CD4-positive, alpha-beta memory T cell (primary cell): ENCODE results near the gene NUAK2. TPM values are rescaled to one million over a fixed set of nuclear protein-coding genes. Genes with fewer than 3 reads are reported as not detected.

Experiments used
- CTCF ChIA-PET: fragments of 350-600 bp; sonication (Branson Sonifier 250); formaldehyde crosslinking; loops from one replicate; lab custom pipeline; 2021; ENCODE audit warnings: inconsistent platforms; ENCODE audit not compliant: partially characterized antibody; lab: Charles Lee
- POLR2A ChIA-PET: fragments of 350-600 bp; sonication (Branson Sonifier 250); formaldehyde crosslinking; loops from one replicate; lab custom pipeline; 2021; ENCODE audit not compliant: partially characterized antibody; lab: Charles Lee
- DNase-seq, 5 donors: peaks; one replicate each; pipeline versions ENCODE4 v3.0.0 to v3.0.0-alpha.2; 2020 to 2022; ENCODE audit warnings: mixed read lengths in 1 of 5
- H3K27ac ChIP-seq: one replicate; pipeline ENCODE4 v1.7.0; 2013; ENCODE audit warnings: low read depth, low read length
- H3K27me3 ChIP-seq: 2 replicates; pipeline ENCODE4 v1.7.0; 2013; ENCODE audit warnings: mild to moderate bottlenecking, low read length, moderate library complexity; ENCODE audit not compliant: insufficient read depth
- H3K36me3 ChIP-seq: 2 replicates; pipeline ENCODE4 v1.7.0; 2013; ENCODE audit warnings: mild to moderate bottlenecking, low read length, moderate library complexity; ENCODE audit not compliant: insufficient read depth
- H3K4me1 ChIP-seq: 2 replicates; pipeline ENCODE4 v1.7.0; 2013; ENCODE audit warnings: mild to moderate bottlenecking, low read length, moderate library complexity; ENCODE audit not compliant: insufficient read depth
- H3K4me3 ChIP-seq, 2 donors: one replicate each; pipeline ENCODE4 v1.7.0; 2013; ENCODE audit warnings: low read length in 2 of 2, mild to moderate bottlenecking in 1 of 2
- H3K9me3 ChIP-seq, 2 donors: one replicate each; pipeline ENCODE4 v1.7.0; 2013; ENCODE audit warnings: low read length in 2 of 2, control low read depth in 1 of 2; ENCODE audit not compliant: control insufficient read depth in 1 of 2
- H3K27ac Mint-ChIP-seq, 7 donors: one replicate each; pipeline ENCODE4 v1.8.0; 2020 to 2021; ENCODE audit warnings: mixed read lengths in 7 of 7, mild to moderate bottlenecking in 6 of 7, inconsistent platforms in 3 of 7, moderate library complexity in 3 of 7
- H3K27me3 Mint-ChIP-seq, 2 donors: one replicate each; pipeline ENCODE4 v1.8.0; 2020 to 2021; ENCODE audit warnings: mixed read lengths in 2 of 2
- H3K36me3 Mint-ChIP-seq, 2 donors: one replicate each; pipeline ENCODE4 v1.8.0; 2020 to 2021; ENCODE audit warnings: mixed read lengths in 2 of 2, inconsistent platforms in 1 of 2, mild to moderate bottlenecking in 1 of 2
- H3K4me1 Mint-ChIP-seq, 4 donors: one replicate each; pipeline ENCODE4 v1.8.0; 2020 to 2021; ENCODE audit warnings: mixed read lengths in 4 of 4, mild to moderate bottlenecking in 1 of 4
- H3K4me3 Mint-ChIP-seq, 8 donors: one replicate each; pipeline ENCODE4 v1.8.0; 2020 to 2021; ENCODE audit warnings: mixed read lengths in 8 of 8, mild to moderate bottlenecking in 7 of 8, moderate library complexity in 6 of 8, inconsistent platforms in 3 of 8
- H3K9me3 Mint-ChIP-seq, 8 donors: one replicate each; pipeline ENCODE4 v1.8.0; 2020 to 2021; ENCODE audit warnings: mixed read lengths in 8 of 8, mild to moderate bottlenecking in 5 of 8, inconsistent platforms in 3 of 8, moderate library complexity in 1 of 8
- intact Hi-C: fragments of 100-400 bp; cut with micrococcal nuclease; formaldehyde crosslinking; loops from one replicate; pipeline ENCODE4 v1.15.1; 2023
- polyA plus RNA-seq, 2 donors: library from polyadenylated mRNA; unstranded; fragments of 300-500 nt; fragmentation: Illumina TruSeq; gene quantifications; one replicate each; pipeline ENCODE4 v1.2.3, GENCODE V29; 2021
- total RNA-seq, 2 experiments: library from RNA; stranded (reverse); gene quantifications; one replicate each; pipeline ENCODE4 v1.2.3, GENCODE V29; 2021

NUAK2 gene
- total and polyA plus RNA-seq, 4 experiments from 2014 or later, result 8.5 to 35.7 (median 32.7) TPM

- no peaks in the 10 kb centered on the region for H3K4me1 ChIP-seq
- Mint-ChIP-seq H3K27ac (no peak overlapping the region), H3K9me3 (no peaks in the 10 kb centered on the region), H3K27me3 (peaks cover 11 to 16% of the 10 kb centered on the region in 2 donors), H3K36me3 (no peaks in the 10 kb centered on the region), H3K4me1 (no peaks in the 10 kb centered on the region), H3K4me3 (no peak overlapping the region)
- no peak overlapping the region for H3K27ac ChIP-seq
- CTCF ChIA-PET, result interaction anchor here (1.0 to 1.3 kb wide), 2 partner anchors 87 to 125 kb away, joined by 3 read pairs; no protein-coding TSS in a partner anchor
- intact Hi-C loops, result no loop called here
- peaks cover 4% of the 10 kb centered on the region for H3K27me3 ChIP-seq
- no peak for DNase-seq
- H3K36me3 ChIP-seq, result no peaks in the 10 kb centered on the region
- no peak overlapping the region for H3K4me3 ChIP-seq
- POLR2A ChIA-PET, result no interaction called here
- no peaks in the 10 kb centered on the region for H3K9me3 ChIP-seq
Measured at GRCh38 chr1:205359771-205360565, 38.4 kb upstream of the NUAK2 start.

- Histone ChIP-seq H3K9me3 (no peaks in the 10 kb centered on the region), H3K4me3 (no peak overlapping the region), H3K27me3 (peaks cover 4% of the 10 kb centered on the region), H3K4me1 (no peaks in the 10 kb centered on the region), H3K36me3 (no peaks in the 10 kb centered on the region), H3K27ac (no peak overlapping the region)
- ChIA-PET POLR2A (no interaction called here), CTCF (no interaction called here)
- H3K27ac Mint-ChIP-seq, result peak overlapping the region in 1 of 7 donors; percentile 5
- H3K27me3 Mint-ChIP-seq, result peaks cover 12 to 16% of the 10 kb centered on the region in 2 donors
- no peak for DNase-seq
- H3K36me3 Mint-ChIP-seq, result no peaks in the 10 kb centered on the region
- H3K4me1 Mint-ChIP-seq, result no peaks in the 10 kb centered on the region
- H3K4me3 Mint-ChIP-seq, result peak overlapping the region in 1 of 8 donors; percentile 0
- intact Hi-C loops, result no loop called here
- no peaks in the 10 kb centered on the region for H3K9me3 Mint-ChIP-seq
Measured at GRCh38 chr1:205358579-205358978, 37.0 kb upstream of the NUAK2 start.

GRCh38 chr1:205357567-205357966, 36.0 kb upstream of the NUAK2 start:
- Mint-ChIP-seq H3K27ac (no peak overlapping the region), H3K4me3 (no peak overlapping the region), H3K9me3 (no peaks in the 10 kb centered on the region), H3K36me3 (no peaks in the 10 kb centered on the region), H3K4me1 (no peaks in the 10 kb centered on the region), H3K27me3 (peaks cover 12 to 16% of the 10 kb centered on the region in 2 donors)
- CTCF ChIA-PET, result interaction anchor here (2.5 kb wide), 1 partner anchor 129 kb away, joined by 11 read pairs; no protein-coding TSS in a partner anchor
- H3K27ac ChIP-seq, result no peak overlapping the region
- H3K27me3 ChIP-seq, result peaks cover 4% of the 10 kb centered on the region
- H3K36me3 ChIP-seq, result no peaks in the 10 kb centered on the region
- no peaks in the 10 kb centered on the region for H3K9me3 ChIP-seq
- intact Hi-C loops, result no loop called here
- no peak for DNase-seq
- H3K4me3 ChIP-seq, result no peak overlapping the region
- H3K4me1 ChIP-seq, result no peaks in the 10 kb centered on the region
- POLR2A ChIA-PET, result no interaction called here

- no peak for DNase-seq
- no peak within 1 kb of the TSS for H3K4me3 ChIP-seq
- H3K9me3 ChIP-seq, result no peaks in the 10 kb centered on the region
- Mint-ChIP-seq H3K4me3 (no peak within 1 kb of the TSS), H3K36me3 (no peaks in the 10 kb centered on the region), H3K27ac (peak within 1 kb of the TSS in 1 of 7 donors; percentile 4), H3K4me1 (no peaks in the 10 kb centered on the region), H3K27me3 (peaks cover 15 to 16% of the 10 kb centered on the region in 2 donors), H3K9me3 (no peaks in the 10 kb centered on the region)
- intact Hi-C loops, result no loop called here
- POLR2A ChIA-PET, result no interaction called here
- CTCF ChIA-PET, result interaction anchor here (0.8 to 4.8 kb wide), 5 partner anchors 11 to 167 kb away, joined by 3 to 33 read pairs (median 11); no protein-coding TSS in a partner anchor
- no peaks in the 10 kb centered on the region for H3K36me3 ChIP-seq
- H3K27ac ChIP-seq, result no peak within 1 kb of the TSS
- no peaks in the 10 kb centered on the region for H3K4me1 ChIP-seq
- H3K27me3 ChIP-seq, result peaks cover 4% of the 10 kb centered on the region
Measured at GRCh38 chr1:205356440-205357139, 35.0 kb upstream of the NUAK2 start, which contains the start of gene KLHDC8A. KLHDC8A (minus strand) TSS chr1:205356922; CDS start chr1:205343604, 13,318 bp downstream.

GRCh38 chr1:205355075-205355453, 33.5 kb upstream of the NUAK2 start:
- POLR2A ChIA-PET, result no interaction called here
- Histone ChIP-seq H3K27me3 (peaks cover 4% of the 10 kb centered on the region), H3K9me3 (no peaks in the 10 kb centered on the region), H3K36me3 (no peaks in the 10 kb centered on the region), H3K4me1 (no peaks in the 10 kb centered on the region), H3K27ac (no peak overlapping the region), H3K4me3 (no peak overlapping the region)
- no peak overlapping the region for H3K4me3 Mint-ChIP-seq
- H3K27me3 Mint-ChIP-seq, result peaks cover 12 to 16% of the 10 kb centered on the region in 2 donors
- DNase-seq, result no peak
- H3K27ac Mint-ChIP-seq, result no peak overlapping the region
- H3K36me3 Mint-ChIP-seq, result no peaks in the 10 kb centered on the region
- H3K9me3 Mint-ChIP-seq, result no peaks in the 10 kb centered on the region
- CTCF ChIA-PET, result interaction anchor here (1.1 to 4.9 kb wide), 19 partner anchors 8 to 287 kb away, joined by 3 to 96 read pairs (median 7); no protein-coding TSS in a partner anchor
- H3K4me1 Mint-ChIP-seq, result no peaks in the 10 kb centered on the region
- intact Hi-C loops, result no loop called here

GRCh38 chr1:205354259-205355074, 32.9 kb upstream of the NUAK2 start:
- H3K36me3 ChIP-seq, result no peaks in the 10 kb centered on the region
- no peaks in the 10 kb centered on the region for H3K36me3 Mint-ChIP-seq
- peaks cover 12 to 16% of the 10 kb centered on the region in 2 donors for H3K27me3 Mint-ChIP-seq
- H3K27ac ChIP-seq, result no peak overlapping the region
- CTCF ChIA-PET, result interaction anchor here (0.7 to 4.9 kb wide), 46 partner anchors 8 to 304 kb away, joined by 3 to 96 read pairs (median 5); no protein-coding TSS in a partner anchor
- H3K4me3 Mint-ChIP-seq, result no peak overlapping the region
- H3K4me3 ChIP-seq, result no peak overlapping the region
- H3K27ac Mint-ChIP-seq, result no peak overlapping the region
- peaks cover 4% of the 10 kb centered on the region for H3K27me3 ChIP-seq
- intact Hi-C loops, result loop anchor here (1.0 kb wide), 5 partner anchors 43 to 170 kb away; no protein-coding TSS in a partner anchor
- no peaks in the 10 kb centered on the region for H3K4me1 Mint-ChIP-seq
- H3K9me3 ChIP-seq, result no peaks in the 10 kb centered on the region
- POLR2A ChIA-PET, result interaction anchor here (1.0 to 2.1 kb wide), 4 partner anchors 22 to 170 kb away, joined by 3 to 10 read pairs (median 6); no protein-coding TSS in a partner anchor
- no peaks in the 10 kb centered on the region for H3K9me3 Mint-ChIP-seq
- H3K4me1 ChIP-seq, result no peaks in the 10 kb centered on the region
- peak; percentile 57 to 70 (median 62) for DNase-seq
